Adipose tissue (tissue), 3 donors: ENCODE measurements around the gene TCHP. TPM values are rescaled to one million over a fixed set of nuclear protein-coding genes. Genes with fewer than 3 reads are reported as not detected.

ENCODE experiments used
- polyA plus RNA-seq, 3 donors: library from polyadenylated mRNA; stranded (reverse); fragments of 200-250 nt; gene quantifications; one replicate each; pipeline ENCODE4 v1.2.3, GENCODE V29; 2013
- donor health status: healthy with polysubstance abuse.
- donor health status: Bipolar disorder and iron deficiency.
- donor health status: healthy.

TCHP gene
- polyA plus RNA-seq, 3 donors = 6.6 to 8.8 (median 8.0) TPM

Other genes starting within 250 kb of the TCHP start
- 1 to 10 TPM in 2 of 3 donors, under 1 TPM in 1; 0.34 to 2.1 (median 1.7) TPM for gene FAM222A, start 186.4 kb upstream of the TCHP start, polyA plus RNA-seq
- gene TRPV4, start 66.9 kb upstream of the TCHP start, polyA plus RNA-seq = 1 to 10 TPM in 2 of 3 donors, under 1 TPM in 1; 0.70 to 1.4 (median 1.3) TPM
- gene GLTP, start 19.7 kb upstream of the TCHP start, polyA plus RNA-seq = 10 to 100 TPM; 12.3 to 33.6 (median 19.1) TPM
- 10 to 100 TPM; 13.9 to 15.4 (median 14.0) TPM for gene GIT2, start 96.1 kb downstream of the TCHP start, polyA plus RNA-seq
- 10 to 100 TPM; 10.2 to 16.8 (median 12.7) TPM for gene ANKRD13A, start 99.2 kb downstream of the TCHP start, polyA plus RNA-seq
- gene C12orf76, start 148.2 kb downstream of the TCHP start, polyA plus RNA-seq = 10 to 100 TPM in 1 of 3 donors, 1 to 10 TPM in 2; 4.6 to 12.1 (median 8.3) TPM
- 1 to 10 TPM; 2.0 to 7.2 (median 2.7) TPM for gene IFT81, start 224.1 kb downstream of the TCHP start, polyA plus RNA-seq